ENCODE data around the gene NAGS.
"Not testable (repeated sequence)": the region's sequence is repeated elsewhere in the genome, so short reads cannot be mapped to it uniquely, and the experiment has no call there.

Gene NAGS

GRCh38 chr17:44004077-44004760, at the start of gene NAGS:
TSS of gene NAGS (plus strand) at chr17:44004622. CDS start at chr17:44004664, 42 bp downstream.
- no peak for DNase-seq

- no peak for DNase-seq
Observed at GRCh38 chr17:43956222-43956621, 48.2 kb upstream of the NAGS start.

- DNase-seq, result no peak
Observed at GRCh38 chr17:43958748-43959352, 45.6 kb upstream of the NAGS start.

- DNase-seq, result not testable (repeated sequence)
Observed at GRCh38 chr17:43961292-43961691, 43.1 kb upstream of the NAGS start.

- DNase-seq, result no peak
Observed at GRCh38 chr17:43961954-43962353, 42.5 kb upstream of the NAGS start.

- DNase-seq, result no peak
Observed at GRCh38 chr17:43962479-43962878, 41.9 kb upstream of the NAGS start.

GRCh38 chr17:43966276-43966675, 38.1 kb upstream of the NAGS start:
- no peak for DNase-seq

- no peak for DNase-seq
Observed at GRCh38 chr17:43967251-43967875, 37.1 kb upstream of the NAGS start.

- DNase-seq, result no peak
Observed at GRCh38 chr17:43970366-43970765, 34.1 kb upstream of the NAGS start.

- DNase-seq, result not testable (repeated sequence)
Observed at GRCh38 chr17:43971436-43971835, 33.0 kb upstream of the NAGS start.

GRCh38 chr17:43972444-43973212, 31.8 kb upstream of the NAGS start:
- DNase-seq, result not testable (repeated sequence)

- no peak for DNase-seq
Observed at GRCh38 chr17:43974382-43975266, 29.8 kb upstream of the NAGS start.

GRCh38 chr17:43975898-43976297, 28.5 kb upstream of the NAGS start:
- DNase-seq, result no peak

- DNase-seq, result no peak
Observed at GRCh38 chr17:43976963-43977837, 27.2 kb upstream of the NAGS start.

- no peak for DNase-seq
Observed at GRCh38 chr17:43978078-43978477, 26.3 kb upstream of the NAGS start.

- DNase-seq, result no peak
Observed at GRCh38 chr17:43979011-43979410, 25.4 kb upstream of the NAGS start.

- no peak for DNase-seq
Observed at GRCh38 chr17:43979671-43980070, 24.8 kb upstream of the NAGS start.

GRCh38 chr17:43982171-43982570, 22.3 kb upstream of the NAGS start:
- no peak for DNase-seq

GRCh38 chr17:43983196-43983514, 21.3 kb upstream of the NAGS start:
- DNase-seq, result no peak

GRCh38 chr17:43983515-43984411, 20.7 kb upstream of the NAGS start:
- no peak for DNase-seq

- DNase-seq, result no peak
Observed at GRCh38 chr17:43984521-43984920, 19.9 kb upstream of the NAGS start.

Measured in NCI-H1048 (cell line).